IMR-90 (cell line): ENCODE measurements around the gene MARS1. TPM values are rescaled to one million over a fixed set of nuclear protein-coding genes. Genes with fewer than 3 reads are reported as not detected.
A peak's percentile ranks its signal among the peaks of the same experiment; 100 is the strongest.

Source experiments
- ATAC-seq: fragments of 200-7000 bp; cut with Tn5 transposase; 2 replicates; pipeline ENCODE4 v1.9.1; 2020; ENCODE audit warnings: low read depth, mild to moderate bottlenecking, moderate library complexity
- Bru-seq: library from RNA; stranded (reverse); fragments of 400-500 nt; gene quantifications from one replicate; lab custom pipeline; 2021; lab: Mats Ljungman, UMichigan
- BruChase-seq, 2 experiments: library from RNA; stranded (reverse); fragments of 400-500 nt; gene quantifications; one replicate each; lab custom pipeline; 2021; lab: Mats Ljungman, UMichigan
- BruUV-seq: library from RNA; stranded (reverse); fragments of 400-500 nt; replicated peaks from 2 replicates; lab custom pipeline; 2021; lab: Mats Ljungman, UMichigan
- CTCF ChIA-PET: fragments of 300-600 bp; formaldehyde crosslinking; extraction: SDS; loops from one replicate; lab custom pipeline; 2021; ENCODE audit warnings: antibody characterized with exemption; lab: Yijun Ruan, JAX
- POLR2A ChIA-PET: fragments of 300-600 bp; sonication (Branson Sonifier 250); formaldehyde crosslinking; loops from one replicate; lab custom pipeline; 2022; ENCODE audit warnings: antibody characterized with exemption; ENCODE audit not compliant: unreplicated experiment; lab: Charles Lee
- DNase-seq: peaks from one replicate; pipeline ENCODE4 v3.0.0; 2013
- H2AFZ ChIP-seq: replicated peaks from 2 replicates; pipeline ENCODE3; 2013; ENCODE audit warnings: low read length, mild to moderate bottlenecking; ENCODE audit not compliant: poor library complexity
- H2AK5ac ChIP-seq: 2 replicates; pipeline ENCODE4 v1.6.1; 2013; ENCODE audit warnings: low read depth, low read length, inconsistent platforms
- H2AK9ac ChIP-seq: replicated peaks from 2 replicates; pipeline ENCODE3; 2013; ENCODE audit warnings: mild to moderate bottlenecking, low read depth, low read length, moderate library complexity; ENCODE audit not compliant: poor library complexity
- H2BK120ac ChIP-seq: 2 replicates; pipeline ENCODE4 v1.6.1; 2013; ENCODE audit warnings: low read depth, low read length, inconsistent platforms
- H2BK15ac ChIP-seq: 3 replicates; pipeline ENCODE4 v1.6.1; 2013; ENCODE audit warnings: low read depth, low read length, inconsistent platforms
- H2BK20ac ChIP-seq: 2 replicates; pipeline ENCODE4 v1.6.1; 2013; ENCODE audit warnings: low read depth, mild to moderate bottlenecking, inconsistent platforms, low read length, moderate library complexity
- H2BK5ac ChIP-seq: 2 replicates; pipeline ENCODE4 v1.6.1; 2013; ENCODE audit warnings: mild to moderate bottlenecking, low read depth, low read length, inconsistent platforms; ENCODE audit not compliant: poor library complexity, severe bottlenecking
- H3K14ac ChIP-seq: replicated peaks from 2 replicates; pipeline ENCODE4 v1.6.1; 2013; ENCODE audit warnings: low read depth, low read length, inconsistent platforms
- H3K18ac ChIP-seq: 2 replicates; pipeline ENCODE4 v1.6.1; 2013; ENCODE audit warnings: low read depth, low read length, control low read depth
- H3K23ac ChIP-seq: 2 replicates; pipeline ENCODE4 v1.6.1; 2013; ENCODE audit warnings: low read depth, low read length, inconsistent platforms
- H3K27ac ChIP-seq: 2 replicates; pipeline ENCODE4 v1.5.1; 2013; ENCODE audit warnings: mild to moderate bottlenecking, control low read depth, low read length; ENCODE audit not compliant: insufficient read depth
- H3K27me3 ChIP-seq: 2 replicates; pipeline ENCODE4 v1.6.1; 2013; ENCODE audit warnings: low read length; ENCODE audit not compliant: control insufficient read depth, insufficient read depth
- H3K36me3 ChIP-seq: 2 replicates; pipeline ENCODE4 v1.6.1; 2013; ENCODE audit warnings: low read length, mixed read lengths; ENCODE audit not compliant: control insufficient read depth, insufficient read depth
- H3K4ac ChIP-seq: 2 replicates; pipeline ENCODE4 v1.6.1; 2013; ENCODE audit warnings: low read depth, low read length, inconsistent platforms
- H3K4me1 ChIP-seq: 2 replicates; pipeline ENCODE4 v1.6.1; 2013; ENCODE audit warnings: low read length, mixed read lengths; ENCODE audit not compliant: control insufficient read depth, insufficient read depth
- H3K4me2 ChIP-seq: 2 replicates; pipeline ENCODE4 v1.6.1; 2013; ENCODE audit warnings: low read depth, mild to moderate bottlenecking, control low read depth, low read length, moderate library complexity
- H3K4me3 ChIP-seq: 2 replicates; pipeline ENCODE4 v1.5.1; 2013; ENCODE audit warnings: low read depth, mild to moderate bottlenecking, control low read depth, low read length, moderate library complexity; ENCODE audit not compliant: insufficient read depth
- H3K56ac ChIP-seq: 2 replicates; pipeline ENCODE4 v1.6.1; 2013; ENCODE audit warnings: low read length, inconsistent platforms; ENCODE audit not compliant: insufficient read depth; ENCODE audit errors: extremely low read depth
- H3K79me1 ChIP-seq, 2 experiments: 2 replicates each; pipeline ENCODE4 v1.6.1; 2013; ENCODE audit warnings: low read length in 2 of 2, inconsistent platforms in 1 of 2, low read depth in 1 of 2
- H3K9ac ChIP-seq: 2 replicates; pipeline ENCODE4 v1.6.1; 2013; ENCODE audit warnings: low read depth, low read length, control low read depth
- H3K9me1 ChIP-seq: 2 replicates; pipeline ENCODE4 v1.6.1; 2013; ENCODE audit warnings: low read length, inconsistent platforms; ENCODE audit not compliant: insufficient read depth
- H3K9me3 ChIP-seq: 2 replicates; pipeline ENCODE4 v1.6.1; 2013; ENCODE audit warnings: low read length; ENCODE audit not compliant: control insufficient read depth, insufficient read depth
- H4K20me1 ChIP-seq: 2 replicates; pipeline ENCODE4 v1.6.1; 2013; ENCODE audit warnings: low read length, inconsistent platforms; ENCODE audit not compliant: insufficient read depth
- H4K5ac ChIP-seq: 2 replicates; pipeline ENCODE4 v1.6.1; 2013; ENCODE audit warnings: mild to moderate bottlenecking, low read depth, low read length, control low read depth
- H4K8ac ChIP-seq, 2 experiments: 2 replicates each; pipeline ENCODE4 v1.6.1; 2013; ENCODE audit warnings: low read depth in 2 of 2, low read length in 2 of 2, control low read depth in 1 of 2, inconsistent platforms in 1 of 2
- H4K91ac ChIP-seq: 2 replicates; pipeline ENCODE4 v1.6.1; 2013; ENCODE audit warnings: low read depth, low read length, inconsistent platforms; ENCODE audit not compliant: insufficient read depth
- BHLHE40 ChIP-seq: fragments of 150-350 bp; IDR thresholded peaks from 2 replicates; pipeline ENCODE4 v1.6.1; 2016; ENCODE audit warnings: mild to moderate bottlenecking, low read depth, low read length
- CEBPB ChIP-seq: IDR thresholded peaks from 2 replicates; pipeline ENCODE4 v1.6.1; 2012; ENCODE audit warnings: low read depth, low read length, improper control_type of control experiment
- CHD1 ChIP-seq: IDR thresholded peaks from 2 replicates; pipeline ENCODE4 v1.6.1; 2012; ENCODE audit warnings: low read depth, low read length, improper control_type of control experiment
- ELK1 ChIP-seq: fragments of 150-350 bp; IDR thresholded peaks from 2 replicates; pipeline ENCODE4 v1.6.1; 2016; ENCODE audit warnings: low read depth, mild to moderate bottlenecking, low read length, moderate library complexity, borderline replicate concordance
- MAFK ChIP-seq: IDR thresholded peaks from 2 replicates; pipeline ENCODE4 v1.6.1; 2012; ENCODE audit warnings: low read depth, low read length, improper control_type of control experiment
- MAZ ChIP-seq: IDR thresholded peaks from 2 replicates; pipeline ENCODE4 v1.6.1; 2012; ENCODE audit warnings: low read depth, mild to moderate bottlenecking, low read length, improper control_type of control experiment, moderate library complexity, borderline replicate concordance
- MXI1 ChIP-seq: IDR thresholded peaks from 2 replicates; pipeline ENCODE4 v1.6.1; 2012; ENCODE audit warnings: low read depth, mild to moderate bottlenecking, low read length, moderate library complexity, borderline replicate concordance
- POLR2A ChIP-seq: IDR thresholded peaks from 2 replicates; pipeline ENCODE4 v1.6.1; 2012; ENCODE audit warnings: mild to moderate bottlenecking, low read depth, low read length
- RAD21 ChIP-seq: IDR thresholded peaks from 2 replicates; pipeline ENCODE4 v1.6.1; 2012; ENCODE audit warnings: low read length, improper control_type of control experiment
- RCOR1 ChIP-seq: IDR thresholded peaks from 2 replicates; pipeline ENCODE4 v1.6.1; 2012; ENCODE audit warnings: mild to moderate bottlenecking, low read length, improper control_type of control experiment; ENCODE audit not compliant: insufficient replicate concordance
- SMC3 ChIP-seq: fragments of 150-350 bp; IDR thresholded peaks from 2 replicates; pipeline ENCODE4 v1.6.1; 2016; ENCODE audit warnings: low read depth, mild to moderate bottlenecking, antibody characterized with exemption, low read length, moderate library complexity
- WGBS, 2 experiments: methylation state at CpG; one replicate each; pipeline versions ENCODE4 v1.1.5 to v1.1.7; 2013; ENCODE audit warnings: missing lambda C conversion rate in 2 of 2; ENCODE audit not compliant: insufficient read length in 1 of 2; ENCODE audit errors: extremely low coverage in 2 of 2; 5-methylcytosine and 5-hydroxymethylcytosine counted together
- dilution Hi-C: fragments of 300-500 bp; cut with HindIII; formaldehyde crosslinking; loops from one replicate; pipeline ENCODE4 v1.14.3; 2018; ENCODE audit warnings: low sequenced_read_pairs; ENCODE audit not compliant: unreplicated experiment
- in situ Hi-C: fragments of 300-500 bp; cut with MboI; formaldehyde crosslinking; loops from 3 replicates; pipeline ENCODE4 v1.14.3; 2019; ENCODE audit warnings: low sequenced_read_pairs, inconsistent platforms, mixed read lengths
- intact Hi-C: fragments of 100-400 bp; cut with micrococcal nuclease; formaldehyde crosslinking; loops from 2 replicates; pipeline ENCODE4 v1.10.0; 2022
- long read RNA-seq: library from polyadenylated mRNA; unstranded; transcript quantifications from one replicate; pipeline ENCODE4 v2.0.0, GENCODE V29; 2021; ENCODE audit not compliant: unreplicated experiment
- polyA plus RNA-seq, 3 experiments: library from polyadenylated mRNA; depleted of rRNA; stranded (reverse); fragments of >200 nt; gene quantifications; 2 replicates each; pipeline ENCODE4 v1.2.3, GENCODE V29; 2012; ENCODE audit warnings: low replicate concordance in 1 of 3
- total RNA-seq: library from RNA; depleted of rRNA; stranded (reverse); fragments of >200 nt; gene quantifications from 2 replicates; pipeline ENCODE4 v1.2.3, GENCODE V29; 2012; rRNA removed

The MARS1 gene
- 127 and 156 TPM in 2 replicates for total RNA-seq
- 164 and 167 TPM in 2 replicates for polyA plus RNA-seq (2012; rRNA removed)
- polyA plus RNA-seq (2012; cell fraction: cytosol; rRNA removed): 104 and 139 TPM in 2 replicates
- polyA plus RNA-seq (2012; cell fraction: nucleus; rRNA removed; ENCODE audit: low replicate concordance): 508 and 675 TPM in 2 replicates
- Bru-seq, nascent RNA: percentile 92 among the genes with signal in this experiment
- BruChase-seq, experiment 1, labeled RNA remaining after a 6-hour chase: percentile 96 among the genes with signal in this experiment
- BruChase-seq, experiment 2, labeled RNA remaining after a 2-hour chase: percentile 83 among the genes with signal in this experiment
- long read RNA-seq, transcript MARS-201 (21 exons, 2,905 nt): major isoform, 301 of 444 reads
- long read RNA-seq, partial matches to known transcripts: 62 of 444 reads
- long read RNA-seq, other reads (novel, unspliced or antisense): 81 of 444 reads

GRCh38 chr12:57487597-57488401 is at the start of gene MARS1:
Gene MARS1 (plus strand): TSS chr12:57488068. CDS start chr12:57488091, 23 bp downstream.
- Histone ChIP-seq H3K79me1 (peaks cover 30 to 48% of the 10 kb centered on the region in 2 experiments), H3K23ac (peak within 1 kb of the TSS; percentile 99), H3K4me2 (peak within 1 kb of the TSS; percentile 88), H3K56ac (peak within 1 kb of the TSS; percentile 92), H2AFZ (peak within 1 kb of the TSS; percentile 97), H2BK120ac (peak within 1 kb of the TSS; percentile 48), H3K9ac (peak within 1 kb of the TSS; percentile 99), H2BK5ac (peak within 1 kb of the TSS; percentile 88), H3K4me3 (peak within 1 kb of the TSS; percentile 89), H2BK20ac (peak within 1 kb of the TSS; percentile 17; the same call in 1 of the 2 replicates), H2AK5ac (peak within 1 kb of the TSS; percentile 96), H3K14ac (peak within 1 kb of the TSS; percentile 95), H4K20me1 (peaks cover 20% of the 10 kb centered on the region; the same call in 1 of the 2 replicates), H3K27ac (peak within 1 kb of the TSS; percentile 96), H4K8ac (peak within 1 kb of the TSS; percentile 93 to 95), H3K4ac (peak within 1 kb of the TSS; percentile 95), H4K91ac (peak within 1 kb of the TSS; percentile 90), H3K18ac (peak within 1 kb of the TSS; percentile 62; the same call in 1 of the 2 replicates), H2AK9ac (peak within 1 kb of the TSS; percentile 100), H2BK15ac (peak within 1 kb of the TSS; percentile 28; the same call in 1 of the 3 replicates), H4K5ac (peak within 1 kb of the TSS; percentile 96), H3K27me3 (no peaks in the 10 kb centered on the region), H3K36me3 (peaks cover 27% of the 10 kb centered on the region), H3K9me3 (no peaks in the 10 kb centered on the region), H3K4me1 (peaks cover 8% of the 10 kb centered on the region), H3K9me1 (peaks cover 15% of the 10 kb centered on the region)
- TF ChIP-seq CEBPB: peak; percentile 96
- no peak for TF ChIP-seq RCOR1
- TF ChIP-seq POLR2A: peak; percentile 80
- no peak for TF ChIP-seq MAFK
- TF ChIP-seq RAD21: no peak
- TF ChIP-seq SMC3: no peak
- no peak for TF ChIP-seq ELK1
- TF ChIP-seq MXI1: peak; percentile 79; the same call in 1 of the 2 replicates
- TF ChIP-seq MAZ: 0 out of 2 replicates have a peak, but pooled peaks have one; percentile 37
- TF ChIP-seq BHLHE40: peak; percentile 64; the same call in 1 of the 2 replicates
- no peak for TF ChIP-seq CHD1
- dilution Hi-C loops (no loop called here), intact Hi-C loops (no loop called here), in situ Hi-C loops (no loop called here)
- ATAC-seq (peak; percentile 93), DNase-seq (peak; percentile 96)
- WGBS, 2 experiments: 10 to 100% methylated on average over 1 to 10 of the region's 47 CpGs
- ChIA-PET POLR2A (no interaction called here), CTCF (no interaction called here)
- no TSS peak for BruUV-seq
